ENCODE data around the gene PIAS1.

The PIAS1 gene

DNA sequence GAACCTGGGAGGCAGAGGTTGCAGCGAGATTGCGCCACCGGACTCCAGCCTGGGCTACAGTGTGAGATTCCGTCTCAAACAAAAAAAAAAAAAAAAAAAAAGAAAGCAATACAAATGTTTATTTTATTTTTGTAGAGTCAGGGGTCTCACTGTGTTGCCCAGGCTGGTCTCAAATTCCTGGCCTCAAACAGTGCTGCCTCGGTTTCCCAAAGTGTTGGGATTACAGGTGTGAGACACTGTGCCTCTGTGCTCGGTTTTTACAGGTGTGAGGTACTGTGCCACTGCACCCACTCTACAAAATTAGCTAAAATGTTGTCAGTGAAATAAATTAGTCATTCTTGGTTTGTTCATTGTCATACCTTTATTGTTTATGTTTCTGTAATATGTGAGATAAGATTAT lies 5.5 kb downstream of the PIAS1 start:
- intact Hi-C loops (cut with DNase I), result loop anchor here (10.0 kb wide), 1 partner anchor 135 kb away; no protein-coding TSS in a partner anchor
- DNase-seq, result peak in 1 of 10 donors; percentile 10

GRCh38 chr15:68061171-68061570 lies 7.1 kb downstream of the PIAS1 start:
- no peak for DNase-seq
- intact Hi-C loops (cut with DNase I), result no loop called here

DNA sequence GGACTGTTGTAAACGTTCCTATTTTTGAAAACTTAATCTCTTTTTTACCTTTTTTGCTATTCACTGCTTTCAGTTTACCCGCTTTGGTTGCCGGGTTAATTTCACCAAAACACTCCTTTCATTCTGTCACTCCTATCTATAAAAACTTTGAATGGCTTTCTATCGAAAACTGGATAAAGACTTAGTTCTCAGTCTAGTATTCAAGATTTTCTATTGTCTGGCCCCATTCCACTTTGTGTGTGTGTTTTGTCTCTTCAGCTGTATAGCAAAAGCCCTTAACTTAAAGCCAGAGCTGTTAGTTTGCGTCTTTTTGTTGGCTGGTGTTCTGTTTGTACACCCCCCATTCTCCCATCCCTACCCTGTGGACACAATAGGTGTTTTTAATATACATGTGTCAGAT lies 7.5 kb downstream of the PIAS1 start:
- intact Hi-C loops (cut with DNase I), result no loop called here
- DNase-seq, result no peak

- intact Hi-C loops (cut with DNase I), result no loop called here
- DNase-seq, result no peak
These were observed 8.1 kb downstream of the PIAS1 start for GRCh38 chr15:68062214-68062613.

DNA sequence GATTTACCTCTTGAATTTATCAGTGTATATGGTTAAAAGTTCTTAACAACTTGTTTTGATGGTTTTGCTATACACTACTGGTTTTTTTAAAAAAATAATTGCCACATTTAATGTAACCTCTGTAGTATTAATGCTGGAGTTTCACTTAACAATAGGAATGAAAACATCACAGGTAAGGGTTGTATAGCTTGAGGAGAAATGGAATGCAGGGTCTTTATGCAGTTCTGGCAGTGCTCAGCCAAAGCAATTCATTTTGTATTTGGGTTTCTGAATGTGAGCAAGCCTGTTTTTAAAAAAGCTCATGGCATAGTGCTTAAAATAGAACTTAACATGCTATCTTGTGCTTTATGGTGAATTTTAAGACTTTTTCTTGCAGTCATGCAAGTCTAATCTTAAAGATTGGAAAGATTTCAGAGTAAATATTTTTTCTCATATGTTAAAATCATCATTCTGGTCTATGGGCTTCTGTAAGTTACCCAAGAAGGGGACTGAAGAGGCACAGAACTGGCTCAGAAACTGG lies 8.9 kb downstream of the PIAS1 start:
- intact Hi-C loops (cut with DNase I), result no loop called here
- DNase-seq, result no peak

GRCh38 chr15:68063606-68064005 lies 9.5 kb downstream of the PIAS1 start:
- intact Hi-C loops (cut with DNase I), result no loop called here
- no peak for DNase-seq

- intact Hi-C loops (cut with DNase I), result no loop called here
- no peak for DNase-seq
These were observed 19.6 kb downstream of the PIAS1 start for GRCh38 chr15:68073576-68074288.

DNA sequence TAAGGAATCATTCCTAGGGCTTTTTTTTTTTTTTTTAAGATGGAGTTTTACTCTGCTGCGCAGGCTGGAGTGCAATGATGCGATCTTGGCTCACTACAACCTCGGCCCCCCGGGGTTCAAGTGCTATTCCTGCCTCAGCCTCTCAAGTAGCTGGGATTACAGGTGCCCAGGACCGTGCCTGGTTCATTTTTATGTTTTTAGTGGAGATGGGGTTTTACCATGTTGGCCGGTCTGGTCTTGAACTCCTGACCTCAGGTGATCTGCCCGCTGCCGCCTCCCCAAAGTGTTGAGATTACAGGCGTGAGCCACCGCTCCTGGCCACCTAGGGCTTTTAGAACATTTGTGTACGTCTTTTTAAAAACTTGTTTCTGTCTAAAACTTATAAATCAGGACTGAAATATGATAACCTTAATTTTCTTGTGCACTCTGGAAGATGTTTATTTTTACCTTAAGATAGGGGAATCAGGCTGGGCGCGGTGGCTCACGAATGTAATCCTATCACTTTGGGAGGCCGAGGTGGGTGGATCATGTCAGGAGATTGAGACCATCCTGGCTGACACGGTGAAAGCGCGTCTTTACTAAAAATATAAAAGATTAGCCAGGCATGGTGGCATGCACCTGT lies 21.8 kb downstream of the PIAS1 start:
- DNase-seq, result peak in 1 of 10 donors; percentile 37
- intact Hi-C loops (cut with DNase I), result no loop called here

DNA sequence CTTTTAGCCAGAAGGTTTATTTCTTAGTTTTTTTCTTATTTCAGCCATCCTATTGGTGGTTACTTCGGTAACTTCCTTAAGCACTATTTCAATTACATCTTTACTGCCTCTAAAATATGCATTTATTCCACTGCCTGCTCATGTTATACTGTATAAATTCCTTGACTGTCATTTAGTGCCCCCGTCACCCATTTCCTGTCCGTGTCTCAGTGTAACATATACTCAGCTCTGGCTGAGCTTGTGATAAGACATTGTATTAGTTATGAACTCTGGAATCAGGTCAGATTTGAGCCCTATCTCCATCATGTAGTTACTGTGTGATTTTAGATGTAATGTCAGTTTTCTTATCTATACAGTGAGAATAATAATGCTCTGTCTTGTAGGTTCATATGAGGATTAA lies 24.2 kb downstream of the PIAS1 start:
- DNase-seq, result no peak
- intact Hi-C loops (cut with DNase I), result no loop called here

- intact Hi-C loops (cut with DNase I), result no loop called here
- DNase-seq, result no peak
These were observed 26.2 kb downstream of the PIAS1 start for GRCh38 chr15:68080334-68080733.

DNA sequence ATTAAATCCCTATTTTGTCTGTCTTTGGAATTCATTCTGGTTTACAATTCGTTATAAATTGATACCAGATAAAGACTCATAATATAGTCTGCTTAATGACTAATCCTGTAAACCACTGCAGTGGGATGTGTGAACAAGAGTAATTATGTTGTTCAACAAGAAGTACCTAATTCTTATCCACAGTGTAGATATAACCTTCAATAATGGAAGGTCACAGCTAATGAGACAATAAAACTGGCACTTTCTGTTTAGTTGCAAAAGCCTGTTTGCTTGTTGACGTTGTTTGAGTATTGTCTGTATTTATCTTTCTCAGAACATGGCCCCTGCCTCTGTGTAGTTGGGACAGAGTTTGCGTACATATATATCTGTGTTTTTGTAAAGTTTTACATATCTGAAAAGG lies 26.7 kb downstream of the PIAS1 start:
- no peak for DNase-seq
- intact Hi-C loops (cut with DNase I), result no loop called here

DNA sequence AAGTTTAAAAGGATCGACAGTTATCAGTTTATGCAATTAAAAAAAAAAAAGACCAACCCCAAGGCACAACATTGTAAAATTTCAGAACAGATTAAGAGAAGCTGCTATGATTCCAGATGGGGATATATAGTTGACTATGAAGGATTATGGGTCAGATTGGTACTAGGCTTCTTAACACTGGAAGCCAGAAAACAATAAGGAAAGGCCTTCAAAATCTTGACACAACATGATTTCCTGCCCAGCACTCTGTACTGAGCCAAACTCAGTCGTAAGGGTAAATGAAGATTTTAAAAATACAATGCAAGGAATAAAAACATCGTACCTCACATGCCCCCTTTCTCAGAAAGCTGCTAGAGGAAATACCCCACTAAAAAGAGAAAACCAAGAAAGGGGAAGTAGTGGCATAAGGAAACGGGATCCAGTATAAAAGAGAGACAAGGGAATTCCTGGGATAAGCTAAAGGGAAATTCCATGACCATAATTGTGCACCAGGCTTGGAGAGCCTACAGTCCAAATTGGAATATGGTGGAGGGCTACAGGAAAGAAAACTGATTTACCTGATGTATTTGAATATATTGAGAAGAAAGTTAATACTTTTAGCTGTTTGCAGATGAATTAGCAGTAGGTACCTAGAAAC lies 27.9 kb downstream of the PIAS1 start:
- DNase-seq, result no peak
- intact Hi-C loops (cut with DNase I), result no loop called here

DNA sequence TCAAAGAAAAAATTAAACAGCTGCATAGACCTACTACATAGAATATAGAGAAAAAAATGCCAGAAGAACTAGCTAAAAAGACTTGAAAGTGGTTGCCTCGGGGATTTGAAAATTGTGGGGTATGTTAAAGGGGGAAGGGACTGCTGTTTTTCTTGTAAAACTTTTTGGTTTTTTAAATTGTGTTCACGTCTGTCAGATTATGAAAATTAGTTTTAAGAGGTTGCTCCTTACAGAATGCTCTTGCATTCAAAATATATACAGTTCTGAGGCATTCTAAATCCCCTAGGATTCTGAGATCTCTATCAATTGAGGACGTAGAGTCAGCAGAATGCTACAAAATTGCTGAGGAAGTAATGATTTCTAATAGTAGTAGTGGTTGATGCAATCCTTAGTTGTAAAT lies 28.6 kb downstream of the PIAS1 start:
- DNase-seq, result no peak

GRCh38 chr15:68083463-68083862 lies 29.3 kb downstream of the PIAS1 start:
- DNase-seq, result no peak
- intact Hi-C loops (cut with DNase I), result no loop called here

More for the DNA sequence above, 28.6 kb downstream of the PIAS1 start:
- intact Hi-C loops (cut with DNase I), result no loop called here

GRCh38 chr15:68085052-68085451 lies 30.9 kb downstream of the PIAS1 start:
- intact Hi-C loops (cut with DNase I), result no loop called here
- DNase-seq, result no peak

DNA sequence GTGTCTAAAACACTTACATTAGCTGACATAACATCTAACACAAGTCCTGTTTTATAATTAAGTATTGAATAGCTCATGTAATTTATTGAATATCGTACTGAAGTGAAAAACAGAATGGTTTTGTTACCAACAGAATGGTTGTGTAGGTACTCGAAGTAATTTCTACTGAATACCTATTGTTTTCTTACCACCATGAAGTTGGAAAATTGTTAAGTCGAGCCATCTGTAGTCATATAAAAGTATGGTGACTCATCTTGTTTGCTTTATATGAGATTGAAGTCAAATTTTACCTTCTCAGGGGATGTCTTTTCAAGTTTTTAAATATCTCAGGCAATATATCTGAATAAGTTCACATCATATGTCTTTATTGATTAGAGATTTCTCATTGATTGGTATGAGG lies 37.6 kb downstream of the PIAS1 start:
- intact Hi-C loops (cut with DNase I), result no loop called here
- DNase-seq, result no peak

GRCh38 chr15:68096099-68096498 lies 42.0 kb downstream of the PIAS1 start:
- DNase-seq, result no peak
- intact Hi-C loops (cut with DNase I), result no loop called here

DNA sequence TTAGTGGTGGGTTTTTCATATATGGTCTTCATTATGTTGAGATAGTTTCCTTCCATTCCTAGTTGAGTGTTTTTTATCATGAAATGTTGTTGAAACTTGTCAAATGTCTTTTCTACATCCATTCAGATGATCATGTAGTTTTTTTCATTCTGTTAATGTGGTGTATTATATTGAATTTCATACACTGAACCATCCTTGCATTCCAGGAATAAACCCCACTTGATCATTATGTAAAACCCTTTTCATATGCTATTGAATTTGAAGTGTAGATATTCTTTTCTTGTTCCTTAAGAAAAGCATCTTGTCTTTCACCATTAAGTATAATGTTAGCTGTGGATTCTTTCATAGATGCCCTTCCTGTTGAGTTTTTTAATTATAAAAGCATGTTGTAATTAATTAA lies 42.9 kb downstream of the PIAS1 start:
- no peak for DNase-seq
- intact Hi-C loops (cut with DNase I), result no loop called here

DNA sequence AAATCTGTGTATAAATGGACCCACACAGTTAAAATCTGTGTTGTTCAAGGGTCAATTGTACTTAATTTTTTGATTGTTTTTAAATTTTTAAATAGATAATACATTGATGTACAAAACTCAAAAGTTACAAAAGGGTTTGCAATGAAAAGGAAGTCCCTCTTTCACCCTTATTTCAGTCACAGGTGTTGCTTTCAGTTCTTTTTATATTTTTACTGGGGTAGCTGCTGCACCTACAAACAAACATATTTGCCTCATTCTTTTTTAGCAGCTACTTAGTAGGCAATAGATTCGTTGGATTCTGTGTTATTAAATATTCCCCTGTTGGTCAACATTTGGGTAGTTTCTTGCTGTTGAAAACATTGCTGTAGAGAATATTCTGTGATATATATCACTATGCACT lies 44.4 kb downstream of the PIAS1 start:
- intact Hi-C loops (cut with DNase I), result no loop called here
- no peak for DNase-seq

GRCh38 chr15:68100194-68100593 lies 46.1 kb downstream of the PIAS1 start:
- no peak for DNase-seq
- intact Hi-C loops (cut with DNase I), result no loop called here

GRCh38 chr15:68103603-68104002 lies 49.5 kb downstream of the PIAS1 start:
- intact Hi-C loops (cut with DNase I), result no loop called here
- DNase-seq, result no peak

GRCh38 chr15:68106656-68107055 lies 52.5 kb downstream of the PIAS1 start:
- intact Hi-C loops (cut with DNase I), result no loop called here

More at GRCh38 chr15:68106656-68107055, 52.5 kb downstream of the PIAS1 start:
- no peak for DNase-seq
